DOHH2 (cell line): ENCODE data around the gene AADACL2.

Experiments used
- H3F3A ChIP-seq: fragments of 200-600 bp; sonication (generic), shearing (Covaris generic); 2 replicates; pipeline ENCODE4 v1.6.0; 2016; ENCODE audit warnings: antibody characterized with exemption, mild to moderate bottlenecking; ENCODE audit not compliant: control insufficient read depth, insufficient read depth
- H3K27ac ChIP-seq: fragments of 200-600 bp; sonication (generic); 2 replicates; pipeline ENCODE4 v1.5.1; 2014; ENCODE audit warnings: low read depth, mild to moderate bottlenecking, low read length, moderate library complexity
- H3K27me3 ChIP-seq: fragments of 200-600 bp; sonication (generic); 2 replicates; pipeline ENCODE4 v1.6.1; 2014; ENCODE audit warnings: mild to moderate bottlenecking, low read length, mixed read lengths; ENCODE audit not compliant: control insufficient read depth
- H3K36me3 ChIP-seq: fragments of 200-600 bp; sonication (generic); 2 replicates; pipeline ENCODE4 v1.6.1; 2014; ENCODE audit warnings: mild to moderate bottlenecking, low read length, moderate library complexity, mixed read lengths; ENCODE audit not compliant: control insufficient read depth
- H3K4me1 ChIP-seq: fragments of 200-600 bp; sonication (generic); 2 replicates; pipeline ENCODE4 v1.6.1; 2014; ENCODE audit warnings: mild to moderate bottlenecking, low read length, mixed read lengths; ENCODE audit not compliant: control insufficient read depth
- H3K4me2 ChIP-seq: fragments of 200-600 bp; sonication (generic); 2 replicates; pipeline ENCODE4 v1.6.0; 2014; ENCODE audit warnings: mild to moderate bottlenecking, low read length, moderate library complexity
- H3K4me3 ChIP-seq: fragments of 200-600 bp; sonication (generic); 2 replicates; pipeline ENCODE4 v1.5.1; 2014; ENCODE audit warnings: mild to moderate bottlenecking, low read length, mixed read lengths
- H3K79me2 ChIP-seq: fragments of 200-600 bp; sonication (generic); 2 replicates; pipeline ENCODE4 v1.6.1; 2014; ENCODE audit warnings: mild to moderate bottlenecking, low read length, mixed read lengths; ENCODE audit not compliant: control insufficient read depth
- H3K9me2 ChIP-seq: fragments of 200-600 bp; sonication (generic); replicated peaks from 2 replicates; pipeline ENCODE4 v1.6.1; 2014; ENCODE audit warnings: mild to moderate bottlenecking, low read length, mixed read lengths; ENCODE audit not compliant: control insufficient read depth
- H3K9me3 ChIP-seq: fragments of 200-600 bp; sonication (generic); 2 replicates; pipeline ENCODE4 v1.6.1; 2014; ENCODE audit warnings: antibody characterized with exemption, low read length, mixed read lengths; ENCODE audit not compliant: control insufficient read depth, insufficient read depth
- H4K20me1 ChIP-seq: fragments of 200-600 bp; sonication (generic); 2 replicates; pipeline ENCODE4 v1.6.0; 2014; ENCODE audit warnings: low read depth, mild to moderate bottlenecking, antibody characterized with exemption, low read length, moderate library complexity; ENCODE audit not compliant: control insufficient read depth, insufficient read depth
- EZH2phosphoT487 ChIP-seq: fragments of 200-600 bp; sonication (generic); IDR thresholded peaks from 2 replicates; pipeline ENCODE4 v1.6.1; 2017; ENCODE audit warnings: borderline replicate concordance, mild to moderate bottlenecking, antibody characterized with exemption, low read length, moderate library complexity, mixed read lengths
- TF ChIP-seq, protein P1 (sequence below): fragments of 200-600 bp; sonication (generic); IDR thresholded peaks from one replicate; pipeline ENCODE4 v1.5.1; 2014; ENCODE audit warnings: antibody characterized with exemption, mild to moderate bottlenecking, low read depth, low read length; ENCODE audit not compliant: poor library complexity, severe bottlenecking

AADACL2 gene

DNA sequence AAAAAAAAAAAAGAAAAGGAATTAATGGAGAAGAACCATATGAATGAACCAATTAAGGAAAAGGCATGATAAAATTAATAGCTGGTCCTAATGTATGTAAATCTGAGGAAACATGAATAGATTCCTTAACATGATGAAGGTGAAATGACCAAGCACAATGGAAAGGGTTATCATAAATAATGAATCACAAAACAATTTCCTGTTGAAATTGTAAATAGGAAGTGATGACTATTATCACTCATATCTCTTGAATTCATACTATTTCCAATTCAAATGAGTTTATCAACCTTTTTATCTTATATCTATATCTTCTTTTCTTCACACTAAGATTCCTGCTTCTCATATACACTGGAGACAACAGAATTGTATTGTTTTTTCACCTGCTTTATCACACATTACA is 32.0 kb downstream of the AADACL2 start:
- H3K9me3 ChIP-seq = no peaks in the 10 kb centered on the region
- no peak overlapping the region for H3K4me2 ChIP-seq

DNA sequence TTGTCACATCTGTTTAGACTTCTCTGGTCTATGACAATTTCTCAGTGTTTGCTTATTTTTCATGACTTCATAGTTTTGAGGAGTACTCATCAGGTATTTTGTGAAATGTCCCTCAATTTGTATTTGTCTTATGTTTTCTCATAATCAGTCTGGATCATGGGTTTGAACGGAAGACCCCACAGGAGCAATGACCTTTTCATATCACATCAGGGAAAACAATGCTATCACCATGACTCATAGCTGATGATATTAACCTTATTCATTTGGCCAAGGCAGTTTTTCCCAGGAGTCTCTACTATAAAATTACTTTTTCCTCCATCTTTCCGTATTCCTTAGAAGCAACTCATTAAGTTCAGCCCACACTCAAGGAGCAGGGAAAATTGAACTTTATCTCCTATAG is 32.7 kb downstream of the AADACL2 start:
- Histone ChIP-seq H3K36me3 (no peaks in the 10 kb centered on the region), H3K79me2 (no peaks in the 10 kb centered on the region), H3K4me1 (no peaks in the 10 kb centered on the region), H3K4me3 (no peak overlapping the region), H3K27me3 (no peaks in the 10 kb centered on the region), H3K4me2 (no peak overlapping the region), H3K9me2 (no peaks in the 10 kb centered on the region), H4K20me1 (no peaks in the 10 kb centered on the region), H3K9me3 (no peaks in the 10 kb centered on the region), H3K27ac (no peak overlapping the region), H3F3A (no peaks in the 10 kb centered on the region)
- TF ChIP-seq, protein P1, sequence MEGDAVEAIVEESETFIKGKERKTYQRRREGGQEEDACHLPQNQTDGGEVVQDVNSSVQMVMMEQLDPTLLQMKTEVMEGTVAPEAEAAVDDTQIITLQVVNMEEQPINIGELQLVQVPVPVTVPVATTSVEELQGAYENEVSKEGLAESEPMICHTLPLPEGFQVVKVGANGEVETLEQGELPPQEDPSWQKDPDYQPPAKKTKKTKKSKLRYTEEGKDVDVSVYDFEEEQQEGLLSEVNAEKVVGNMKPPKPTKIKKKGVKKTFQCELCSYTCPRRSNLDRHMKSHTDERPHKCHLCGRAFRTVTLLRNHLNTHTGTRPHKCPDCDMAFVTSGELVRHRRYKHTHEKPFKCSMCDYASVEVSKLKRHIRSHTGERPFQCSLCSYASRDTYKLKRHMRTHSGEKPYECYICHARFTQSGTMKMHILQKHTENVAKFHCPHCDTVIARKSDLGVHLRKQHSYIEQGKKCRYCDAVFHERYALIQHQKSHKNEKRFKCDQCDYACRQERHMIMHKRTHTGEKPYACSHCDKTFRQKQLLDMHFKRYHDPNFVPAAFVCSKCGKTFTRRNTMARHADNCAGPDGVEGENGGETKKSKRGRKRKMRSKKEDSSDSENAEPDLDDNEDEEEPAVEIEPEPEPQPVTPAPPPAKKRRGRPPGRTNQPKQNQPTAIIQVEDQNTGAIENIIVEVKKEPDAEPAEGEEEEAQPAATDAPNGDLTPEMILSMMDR = no peak

More for the DNA sequence above, 32.0 kb downstream of the AADACL2 start:
- Histone ChIP-seq H3K9me2 (no peaks in the 10 kb centered on the region), H3K36me3 (no peaks in the 10 kb centered on the region), H3K27ac (no peak overlapping the region), H4K20me1 (no peaks in the 10 kb centered on the region), H3K4me3 (no peak overlapping the region), H3K4me1 (no peaks in the 10 kb centered on the region), H3K79me2 (no peaks in the 10 kb centered on the region), H3F3A (no peaks in the 10 kb centered on the region), H3K27me3 (no peaks in the 10 kb centered on the region)
- TF ChIP-seq EZH2phosphoT487 = no peak
- TF ChIP-seq, protein P1 = no peak

DNA sequence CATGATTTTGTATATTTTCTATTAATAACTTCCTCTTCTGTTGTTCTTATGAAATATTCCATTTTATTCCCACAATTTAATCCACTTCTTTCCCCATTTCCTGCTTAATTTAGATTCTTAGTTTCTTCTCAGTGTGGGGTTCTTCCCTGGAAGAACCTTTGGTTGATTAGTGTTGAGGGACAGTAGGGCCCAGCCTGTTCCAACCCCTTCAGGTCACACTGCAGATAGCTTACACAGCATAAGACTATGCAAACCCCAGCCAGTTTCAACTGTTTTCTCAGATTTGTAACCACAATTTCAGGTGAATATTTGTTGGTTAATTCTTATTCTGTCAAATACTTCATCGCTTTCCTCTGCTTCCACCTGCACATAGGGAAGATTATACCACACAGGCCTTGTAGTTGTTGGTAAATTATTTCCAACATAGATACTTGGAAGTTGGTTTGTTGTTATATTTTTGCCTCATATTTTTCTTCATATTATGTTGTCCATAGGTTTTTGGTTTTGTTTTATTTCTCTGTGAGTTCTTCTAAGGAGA is 34.7 kb downstream of the AADACL2 start:
- H4K20me1 ChIP-seq = no peaks in the 10 kb centered on the region
- no peak overlapping the region for H3K4me2 ChIP-seq
- no peaks in the 10 kb centered on the region for H3K9me2 ChIP-seq
- no peaks in the 10 kb centered on the region for H3K27me3 ChIP-seq
- no peaks in the 10 kb centered on the region for H3K4me1 ChIP-seq
- H3K79me2 ChIP-seq = no peaks in the 10 kb centered on the region
- H3K9me3 ChIP-seq = no peaks in the 10 kb centered on the region
- no peaks in the 10 kb centered on the region for H3K36me3 ChIP-seq
- TF ChIP-seq EZH2phosphoT487 = no peak
- TF ChIP-seq, protein P1 = no peak
- no peak overlapping the region for H3K27ac ChIP-seq
- no peak overlapping the region for H3K4me3 ChIP-seq
- H3F3A ChIP-seq = no peaks in the 10 kb centered on the region

DNA sequence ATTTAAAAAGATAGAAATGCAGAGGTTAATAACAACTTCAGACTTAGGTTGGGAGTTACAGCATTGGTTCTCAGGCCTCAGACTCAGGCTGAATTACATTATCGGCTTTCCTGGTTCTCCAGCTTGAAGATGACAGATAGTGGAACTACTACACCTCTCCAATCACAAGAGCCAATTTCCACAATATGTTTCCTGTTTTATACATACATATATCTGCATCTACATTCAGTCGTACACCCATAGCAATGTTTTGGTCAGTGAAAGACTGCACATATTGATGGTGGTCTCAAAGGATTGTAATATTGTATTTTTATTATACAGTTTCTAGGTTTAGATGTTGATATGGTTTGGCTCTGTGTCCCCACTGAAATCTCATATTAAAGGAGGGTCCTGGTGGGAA is 35.4 kb downstream of the AADACL2 start:
- H4K20me1 ChIP-seq = no peaks in the 10 kb centered on the region
- H3K27me3 ChIP-seq = no peaks in the 10 kb centered on the region
- H3K4me2 ChIP-seq = no peak overlapping the region
- TF ChIP-seq, protein P1 = no peak
- no peak for TF ChIP-seq EZH2phosphoT487
- no peaks in the 10 kb centered on the region for H3K9me2 ChIP-seq
- no peaks in the 10 kb centered on the region for H3F3A ChIP-seq
- no peak overlapping the region for H3K27ac ChIP-seq
- no peaks in the 10 kb centered on the region for H3K9me3 ChIP-seq
- H3K4me3 ChIP-seq = no peak overlapping the region
- H3K36me3 ChIP-seq = no peaks in the 10 kb centered on the region
- H3K4me1 ChIP-seq = no peaks in the 10 kb centered on the region
- no peaks in the 10 kb centered on the region for H3K79me2 ChIP-seq
